Smooth muscle cell of the brain vasculature (primary cell): Measurements from ENCODE around the gene RERE.
"Not testable (repeated sequence)": the region's sequence is repeated elsewhere in the genome, so short reads cannot be mapped to it uniquely, and the experiment has no call there.

ENCODE experiments used
- DNase-seq: peaks from one replicate; pipeline ENCODE4 v3.0.0-alpha.2; 2012; ENCODE audit warnings: low read depth, low spot score

RERE gene

GRCh38 chr1:8844501-8845006 is 27.1 kb upstream of the RERE start:
- no peak for DNase-seq

- DNase-seq, result no peak
These were observed 24.0 kb upstream of the RERE start for GRCh38 chr1:8841395-8841794.

- DNase-seq, result no peak
These were observed 22.6 kb upstream of the RERE start for GRCh38 chr1:8839990-8840389.

GRCh38 chr1:8835941-8836643 is 18.7 kb upstream of the RERE start:
- DNase-seq, result no peak

- no peak for DNase-seq
These were observed 13.9 kb upstream of the RERE start for GRCh38 chr1:8831340-8831739.

- not testable (repeated sequence) for DNase-seq
These were observed 13.3 kb upstream of the RERE start for GRCh38 chr1:8830732-8831131.

GRCh38 chr1:8825985-8826481 is 8.6 kb upstream of the RERE start:
- DNase-seq, result no peak

GRCh38 chr1:8823295-8823664 is 5.8 kb upstream of the RERE start:
- DNase-seq, result no peak

GRCh38 chr1:8822373-8823294 is 5.2 kb upstream of the RERE start:
- DNase-seq, result peak; percentile 70

- no peak for DNase-seq
These were observed 3.6 kb upstream of the RERE start for GRCh38 chr1:8821084-8821483.

GRCh38 chr1:8818789-8819188 is 1.3 kb upstream of the RERE start:
- DNase-seq, result not testable (repeated sequence)

- peak; percentile 62 for DNase-seq
These were observed 910 bp upstream of the RERE start for GRCh38 chr1:8818325-8818775.

- DNase-seq, result no peak
These were observed 519 bp downstream of the RERE start for GRCh38 chr1:8816831-8817411.

- no peak for DNase-seq
These were observed 1.2 kb downstream of the RERE start for GRCh38 chr1:8816264-8816663.

GRCh38 chr1:8815582-8816151 is 1.8 kb downstream of the RERE start:
- DNase-seq, result no peak

GRCh38 chr1:8814865-8815264 is 2.6 kb downstream of the RERE start:
- no peak for DNase-seq

- no peak for DNase-seq
These were observed 3.4 kb downstream of the RERE start for GRCh38 chr1:8813991-8814390.

GRCh38 chr1:8813016-8813763 is 4.2 kb downstream of the RERE start:
- no peak for DNase-seq

- DNase-seq, result no peak
These were observed 5.4 kb downstream of the RERE start for GRCh38 chr1:8812081-8812480.

GRCh38 chr1:8810987-8811386 is 6.5 kb downstream of the RERE start:
- DNase-seq, result no peak

GRCh38 chr1:8809342-8809736 is 8.1 kb downstream of the RERE start:
- no peak for DNase-seq
